Measurements from ENCODE around the gene CES3.
"Not testable (repeated sequence)": the region's sequence is repeated elsewhere in the genome, so short reads cannot be mapped to it uniquely, and the experiment has no call there.

Gene CES3

GRCh38 chr16:66948134-66948836 is 12.8 kb upstream of the CES3 start:
- DNase-seq (ENCODE audit: insufficient read length): peak; percentile 14
- TF ChIP-seq POLR2AphosphoS5 (IDR thresholded peaks at IDR 0.05; ENCODE audit: low read depth, low read length) (no peak), TAF1 (IDR thresholded peaks at IDR 0.05; ENCODE audit: borderline replicate concordance, low read depth, low read length) (no peak), POLR2A (IDR thresholded peaks at IDR 0.05; ENCODE audit: low read depth, low read length) (no peak)
- FAIRE-seq: peak; percentile 24

DNA sequence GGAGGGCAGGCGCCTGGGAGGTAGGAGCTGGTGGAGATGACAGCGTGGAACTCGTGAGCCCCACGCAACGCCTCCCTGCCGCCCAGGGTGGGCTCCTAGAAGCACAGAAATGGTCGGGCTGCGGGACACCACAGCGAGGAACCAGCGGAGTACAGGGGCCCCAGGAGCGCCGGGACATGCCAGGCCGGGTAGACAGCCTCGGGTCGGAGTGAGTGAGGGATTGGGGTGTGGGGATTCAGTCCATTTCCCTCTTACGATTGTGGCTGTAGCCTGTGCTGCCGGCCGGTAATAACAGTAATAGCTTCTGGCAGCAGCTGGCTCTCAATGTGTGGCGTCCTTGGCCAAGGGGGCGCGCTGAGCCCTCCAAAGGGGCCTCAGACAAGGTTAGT is 12.2 kb upstream of the CES3 start:
- TF ChIP-seq POLR2A (IDR thresholded peaks at IDR 0.05; ENCODE audit: low read depth, low read length) (no peak), POLR2AphosphoS5 (IDR thresholded peaks at IDR 0.05; ENCODE audit: low read depth, low read length) (no peak), TAF1 (IDR thresholded peaks at IDR 0.05; ENCODE audit: borderline replicate concordance, low read depth, low read length) (no peak)
- no peak for FAIRE-seq

DNA sequence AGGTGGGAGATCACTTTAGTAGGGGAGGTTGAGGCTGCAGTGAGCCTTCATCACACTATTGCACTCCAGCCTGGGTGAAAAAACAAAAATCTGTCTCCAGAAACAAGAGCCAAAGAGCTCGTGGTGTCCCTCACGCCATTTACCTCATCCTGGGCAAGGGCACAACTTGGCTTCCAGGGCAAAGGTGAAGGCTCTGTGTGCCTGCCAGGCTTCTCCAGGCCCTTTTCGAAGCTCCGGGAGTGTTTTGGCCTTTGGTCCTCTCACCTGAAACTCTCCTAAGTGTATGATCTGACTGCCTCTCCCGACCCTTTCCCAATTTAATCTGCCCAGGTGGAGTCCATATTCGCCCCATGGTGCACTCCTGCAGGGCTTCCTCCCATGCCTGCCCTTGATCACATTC is 11.6 kb upstream of the CES3 start:
- DNase-seq (ENCODE audit: insufficient read length) (no peak), FAIRE-seq (no peak)
- TF ChIP-seq TAF1 (IDR thresholded peaks at IDR 0.05; ENCODE audit: borderline replicate concordance, low read depth, low read length) (no peak), POLR2A (IDR thresholded peaks at IDR 0.05; ENCODE audit: low read depth, low read length) (no peak), POLR2AphosphoS5 (IDR thresholded peaks at IDR 0.05; ENCODE audit: low read depth, low read length) (no peak)

More for the DNA sequence above, 12.2 kb upstream of the CES3 start:
- no peak for DNase-seq (ENCODE audit: insufficient read length)

DNA sequence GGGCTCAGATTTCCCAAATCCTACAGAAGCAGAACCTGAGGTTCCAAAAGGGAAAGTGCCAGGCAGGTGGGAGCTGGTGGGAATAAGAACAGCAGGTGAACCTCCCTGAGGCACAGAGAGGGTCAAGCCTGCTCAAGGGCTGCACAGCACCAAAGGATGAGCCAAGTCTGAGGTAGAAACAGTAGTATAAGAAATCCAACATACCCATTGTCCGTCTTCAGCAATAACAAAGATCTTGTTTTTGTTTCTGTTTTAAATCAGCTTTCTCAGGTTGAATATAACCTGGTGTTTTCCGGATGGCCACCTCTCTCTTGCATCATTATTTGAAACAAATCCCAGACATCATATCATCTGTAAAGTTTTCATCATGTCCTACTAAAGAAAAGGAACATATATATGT is 10.6 kb upstream of the CES3 start:
- TF ChIP-seq POLR2AphosphoS5 (IDR thresholded peaks at IDR 0.05; ENCODE audit: low read depth, low read length) (no peak), TAF1 (IDR thresholded peaks at IDR 0.05; ENCODE audit: borderline replicate concordance, low read depth, low read length) (no peak), POLR2A (IDR thresholded peaks at IDR 0.05; ENCODE audit: low read depth, low read length) (no peak)
- FAIRE-seq: peak; percentile 53

GRCh38 chr16:66950971-66951790 is 9.9 kb upstream of the CES3 start:
- DNase-seq (ENCODE audit: insufficient read length): no peak
- TF ChIP-seq POLR2AphosphoS5 (IDR thresholded peaks at IDR 0.05; ENCODE audit: low read depth, low read length) (no peak), POLR2A (IDR thresholded peaks at IDR 0.05; ENCODE audit: low read depth, low read length) (no peak), TAF1 (IDR thresholded peaks at IDR 0.05; ENCODE audit: borderline replicate concordance, low read depth, low read length) (no peak)
- FAIRE-seq: no peak

More for the DNA sequence above, 10.6 kb upstream of the CES3 start:
- no peak for DNase-seq (ENCODE audit: insufficient read length)

- no peak for TF ChIP-seq POLR2AphosphoS5 (IDR thresholded peaks at IDR 0.05; ENCODE audit: low read depth, low read length)
- TF ChIP-seq POLR2A (IDR thresholded peaks at IDR 0.05; ENCODE audit: low read depth, low read length): no peak
- TF ChIP-seq TAF1 (IDR thresholded peaks at IDR 0.05; ENCODE audit: borderline replicate concordance, low read depth, low read length): no peak
- FAIRE-seq: no peak
- DNase-seq (ENCODE audit: insufficient read length): no peak
These were observed 8.5 kb upstream of the CES3 start for GRCh38 chr16:66952430-66953110.

- no peak for FAIRE-seq
- DNase-seq (ENCODE audit: insufficient read length): no peak
- TF ChIP-seq TAF1 (IDR thresholded peaks at IDR 0.05; ENCODE audit: borderline replicate concordance, low read depth, low read length): no peak
- no peak for TF ChIP-seq POLR2A (IDR thresholded peaks at IDR 0.05; ENCODE audit: low read depth, low read length)
- no peak for TF ChIP-seq POLR2AphosphoS5 (IDR thresholded peaks at IDR 0.05; ENCODE audit: low read depth, low read length)
These were observed 7.5 kb upstream of the CES3 start for GRCh38 chr16:66953462-66954096.

DNA sequence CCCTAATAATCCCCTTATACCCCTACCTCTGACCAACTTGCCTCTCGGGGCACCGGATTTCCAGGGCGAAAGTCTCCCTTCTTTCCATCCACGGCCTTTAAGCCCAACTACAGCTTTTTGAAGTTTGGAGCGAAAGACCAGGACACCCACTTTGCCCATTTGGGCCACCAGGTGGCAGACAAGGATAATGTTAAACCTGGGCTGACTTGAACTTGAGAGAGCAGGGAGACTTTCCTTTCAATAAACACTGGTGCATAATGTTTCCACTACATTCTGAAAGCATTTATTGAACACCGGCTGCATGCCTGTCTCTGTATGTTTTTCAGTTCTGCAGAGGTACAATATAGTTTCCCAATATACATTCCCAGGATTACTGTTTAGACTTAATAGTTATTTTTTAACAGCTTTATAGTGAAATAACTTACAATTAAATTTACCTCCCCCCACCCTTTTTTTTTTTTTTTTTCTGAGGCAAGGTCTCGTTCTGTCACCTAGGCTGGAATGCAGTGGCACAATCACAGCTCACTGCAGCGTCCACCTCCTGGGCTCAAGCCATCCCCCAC is 6.9 kb upstream of the CES3 start:
- FAIRE-seq: peak; percentile 86
- no peak for TF ChIP-seq POLR2AphosphoS5 (IDR thresholded peaks at IDR 0.05; ENCODE audit: low read depth, low read length)
- no peak for TF ChIP-seq TAF1 (IDR thresholded peaks at IDR 0.05; ENCODE audit: borderline replicate concordance, low read depth, low read length)
- TF ChIP-seq POLR2A (IDR thresholded peaks at IDR 0.05; ENCODE audit: low read depth, low read length): no peak
- no peak for DNase-seq (ENCODE audit: insufficient read length)

- not testable (repeated sequence) for FAIRE-seq
These were observed 5.5 kb upstream of the CES3 start for GRCh38 chr16:66955363-66956153.

GRCh38 chr16:66956154-66956457 is 5.0 kb upstream of the CES3 start:
- DNase-seq (ENCODE audit: insufficient read length); FAIRE-seq: not testable (repeated sequence)

More at GRCh38 chr16:66955363-66956153, 5.5 kb upstream of the CES3 start:
- not testable (repeated sequence) for DNase-seq (ENCODE audit: insufficient read length)
